Smooth muscle cell (in vitro differentiated cells): ENCODE data around the gene TIMP1. TPM values are rescaled to one million over a fixed set of nuclear protein-coding genes. Genes with fewer than 3 reads are reported as not detected.

Experiments used
- DNase-seq: peaks from one replicate; lab custom pipeline; 2025; ENCODE audit not compliant: unreplicated experiment; lab: John Stamatoyannopoulos, UW
- H2AFZ ChIP-seq: fragments of 200-600 bp; sonication (generic); 2 replicates; pipeline ENCODE4 v1.6.0; 2016; ENCODE audit warnings: antibody characterized with exemption, low read depth, mild to moderate bottlenecking
- H3F3A ChIP-seq: fragments of 200-600 bp; sonication (generic); 2 replicates; pipeline ENCODE4 v1.6.0; 2017; ENCODE audit warnings: antibody characterized with exemption, low read depth
- H3K27ac ChIP-seq: fragments of 200-600 bp; sonication (generic); 2 replicates; pipeline ENCODE4 v1.5.1; 2016; ENCODE audit warnings: low read depth, mild to moderate bottlenecking
- H3K27me3 ChIP-seq: fragments of 200-600 bp; sonication (generic); 2 replicates; pipeline ENCODE4 v1.6.1; 2016; ENCODE audit warnings: low read depth, mild to moderate bottlenecking
- H3K36me3 ChIP-seq: fragments of 200-600 bp; sonication (generic); 2 replicates; pipeline ENCODE4 v1.5.1; 2016; ENCODE audit warnings: low read depth
- H3K4me1 ChIP-seq: fragments of 200-600 bp; sonication (generic); 2 replicates; pipeline ENCODE4 v1.5.1; 2016; ENCODE audit warnings: low read depth
- H3K4me2 ChIP-seq: fragments of 200-600 bp; sonication (generic); 2 replicates; pipeline ENCODE4 v1.6.0; 2016; ENCODE audit warnings: mild to moderate bottlenecking
- H3K4me3 ChIP-seq: fragments of 200-600 bp; sonication (generic); 2 replicates; pipeline ENCODE4 v1.5.1; 2016; ENCODE audit warnings: mild to moderate bottlenecking
- H3K79me2 ChIP-seq: fragments of 200-600 bp; sonication (generic); 2 replicates; pipeline ENCODE4 v1.6.0; 2016; ENCODE audit warnings: low read depth, mild to moderate bottlenecking
- H3K9ac ChIP-seq: fragments of 200-600 bp; sonication (generic); 2 replicates; pipeline ENCODE4 v1.6.0; 2016; ENCODE audit warnings: low read depth
- H3K9me3 ChIP-seq: fragments of 200-600 bp; sonication (generic); replicated peaks from 2 replicates; pipeline ENCODE4 v1.5.1; 2016; ENCODE audit warnings: low read depth
- H4K20me1 ChIP-seq: fragments of 200-600 bp; sonication (generic); 2 replicates; pipeline ENCODE4 v1.6.0; 2016; ENCODE audit warnings: low read depth
- WGBS: methylation state at CpG from one replicate; pipeline ENCODE4 v1.1.7; 2016; ENCODE audit warnings: low lambda C conversion rate; 5-methylcytosine and 5-hydroxymethylcytosine counted together
- polyA plus RNA-seq: library from polyadenylated mRNA; unstranded; fragments of >200 nt; fragmentation: Nextera tagmentation; extraction: Ambion mirVana; gene quantifications from 2 replicates; pipeline ENCODE4 v1.2.1, GENCODE V29; 2016
- total RNA-seq: library from RNA; depleted of rRNA; stranded (reverse); fragments of >200 nt; gene quantifications from 2 replicates; pipeline ENCODE4 v1.2.3, GENCODE V29; 2014
- TF ChIP-seq, protein P1 (sequence below): fragments of 200-600 bp; sonication (generic); IDR thresholded peaks from 2 replicates; pipeline ENCODE4 v1.5.1; 2017; ENCODE audit warnings: borderline replicate concordance, mild to moderate bottlenecking, antibody characterized with exemption; ENCODE audit not compliant: insufficient read depth, poor library complexity, severe bottlenecking

TIMP1 gene
- total and polyA plus RNA-seq, 2 experiments from 2014 or later = 3,796 to 15,830 TPM

DNA sequence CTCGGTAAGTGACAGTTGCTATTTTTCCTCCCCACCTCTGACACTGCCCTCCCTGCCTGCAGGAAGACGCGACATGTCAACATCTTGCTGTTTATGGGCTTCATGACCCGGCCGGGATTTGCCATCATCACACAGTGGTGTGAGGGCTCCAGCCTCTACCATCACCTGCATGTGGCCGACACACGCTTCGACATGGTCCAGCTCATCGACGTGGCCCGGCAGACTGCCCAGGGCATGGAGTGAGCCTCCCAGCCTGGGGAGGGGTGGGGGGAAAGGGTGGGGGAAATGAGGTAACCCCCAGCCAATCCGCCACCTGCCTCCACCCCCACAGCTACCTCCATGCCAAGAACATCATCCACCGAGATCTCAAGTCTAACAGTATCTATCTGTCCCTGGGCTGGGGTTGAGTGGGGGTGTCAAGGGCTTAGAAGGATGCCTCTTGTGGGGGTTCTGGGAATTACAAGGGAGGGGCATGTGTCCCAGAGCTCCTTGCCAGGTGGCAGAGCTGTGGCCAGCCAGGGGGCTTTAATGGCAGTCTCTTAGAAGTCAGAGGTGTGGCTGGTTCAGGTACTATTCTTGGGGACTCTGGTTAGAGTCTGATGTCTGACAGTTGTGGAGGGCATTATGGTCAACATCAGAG, 13.5 kb upstream of the TIMP1 start:
- Histone ChIP-seq H3K79me2 (no peaks in the 10 kb centered on the region), H3K4me3 (no peak overlapping the region), H2AFZ (no peak overlapping the region), H3K27me3 (no peaks in the 10 kb centered on the region), H3F3A (no peaks in the 10 kb centered on the region), H3K27ac (no peak overlapping the region), H3K36me3 (no peaks in the 10 kb centered on the region), H3K9me3 (no peaks in the 10 kb centered on the region), H3K4me1 (no peaks in the 10 kb centered on the region), H4K20me1 (no peaks in the 10 kb centered on the region), H3K4me2 (no peak overlapping the region), H3K9ac (no peak overlapping the region)
- no peak for DNase-seq
- TF ChIP-seq, protein P1, sequence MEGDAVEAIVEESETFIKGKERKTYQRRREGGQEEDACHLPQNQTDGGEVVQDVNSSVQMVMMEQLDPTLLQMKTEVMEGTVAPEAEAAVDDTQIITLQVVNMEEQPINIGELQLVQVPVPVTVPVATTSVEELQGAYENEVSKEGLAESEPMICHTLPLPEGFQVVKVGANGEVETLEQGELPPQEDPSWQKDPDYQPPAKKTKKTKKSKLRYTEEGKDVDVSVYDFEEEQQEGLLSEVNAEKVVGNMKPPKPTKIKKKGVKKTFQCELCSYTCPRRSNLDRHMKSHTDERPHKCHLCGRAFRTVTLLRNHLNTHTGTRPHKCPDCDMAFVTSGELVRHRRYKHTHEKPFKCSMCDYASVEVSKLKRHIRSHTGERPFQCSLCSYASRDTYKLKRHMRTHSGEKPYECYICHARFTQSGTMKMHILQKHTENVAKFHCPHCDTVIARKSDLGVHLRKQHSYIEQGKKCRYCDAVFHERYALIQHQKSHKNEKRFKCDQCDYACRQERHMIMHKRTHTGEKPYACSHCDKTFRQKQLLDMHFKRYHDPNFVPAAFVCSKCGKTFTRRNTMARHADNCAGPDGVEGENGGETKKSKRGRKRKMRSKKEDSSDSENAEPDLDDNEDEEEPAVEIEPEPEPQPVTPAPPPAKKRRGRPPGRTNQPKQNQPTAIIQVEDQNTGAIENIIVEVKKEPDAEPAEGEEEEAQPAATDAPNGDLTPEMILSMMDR = peak; percentile 31
- 94% methylated on average over 13 of the region's 13 CpGs for WGBS

DNA sequence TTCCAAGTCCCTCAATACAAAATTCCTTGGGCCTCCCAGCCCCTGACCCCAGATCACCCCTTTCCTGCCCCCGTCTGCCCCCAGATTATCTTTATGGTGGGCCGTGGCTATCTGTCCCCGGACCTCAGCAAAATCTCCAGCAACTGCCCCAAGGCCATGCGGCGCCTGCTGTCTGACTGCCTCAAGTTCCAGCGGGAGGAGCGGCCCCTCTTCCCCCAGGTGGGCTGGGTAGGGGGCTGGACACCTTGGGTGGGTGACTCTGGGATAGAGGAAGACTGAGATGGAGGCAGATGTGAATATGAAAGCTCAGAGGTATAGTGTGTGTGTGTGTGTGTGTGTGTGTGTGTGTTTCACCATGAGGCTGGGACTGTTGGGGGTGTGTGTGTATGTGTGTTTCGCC, 11.4 kb upstream of the TIMP1 start:
- H3K4me3 ChIP-seq = no peak overlapping the region
- 94% methylated on average over 8 of the region's 8 CpGs for WGBS
- DNase-seq = no peak
- no peak overlapping the region for H3K4me2 ChIP-seq
- no peaks in the 10 kb centered on the region for H3K79me2 ChIP-seq
- no peak overlapping the region for H2AFZ ChIP-seq
- H3F3A ChIP-seq = no peaks in the 10 kb centered on the region
- TF ChIP-seq, protein P1 = no peak
- H3K9me3 ChIP-seq = no peaks in the 10 kb centered on the region
- H3K4me1 ChIP-seq = no peaks in the 10 kb centered on the region
- H3K36me3 ChIP-seq = no peaks in the 10 kb centered on the region
- H3K9ac ChIP-seq = no peak overlapping the region
- H3K27ac ChIP-seq = no peak overlapping the region
- no peaks in the 10 kb centered on the region for H3K27me3 ChIP-seq
- H4K20me1 ChIP-seq = no peaks in the 10 kb centered on the region

DNA sequence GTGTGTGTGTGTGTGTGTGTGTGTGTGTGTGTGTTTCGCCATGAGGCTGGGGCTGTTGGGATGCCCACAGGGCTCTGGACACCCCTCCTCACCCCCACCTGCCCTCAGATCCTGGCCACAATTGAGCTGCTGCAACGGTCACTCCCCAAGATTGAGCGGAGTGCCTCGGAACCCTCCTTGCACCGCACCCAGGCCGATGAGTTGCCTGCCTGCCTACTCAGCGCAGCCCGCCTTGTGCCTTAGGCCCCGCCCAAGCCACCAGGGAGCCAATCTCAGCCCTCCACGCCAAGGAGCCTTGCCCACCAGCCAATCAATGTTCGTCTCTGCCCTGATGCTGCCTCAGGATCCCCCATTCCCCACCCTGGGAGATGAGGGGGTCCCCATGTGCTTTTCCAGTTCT, 11.0 kb upstream of the TIMP1 start:
- Histone ChIP-seq H3K36me3 (no peaks in the 10 kb centered on the region), H3K4me3 (no peak overlapping the region), H3K4me1 (no peaks in the 10 kb centered on the region), H3K9me3 (no peaks in the 10 kb centered on the region), H3K4me2 (no peak overlapping the region), H3F3A (no peaks in the 10 kb centered on the region), H3K79me2 (no peaks in the 10 kb centered on the region), H3K9ac (no peak overlapping the region), H3K27ac (no peak overlapping the region), H3K27me3 (no peaks in the 10 kb centered on the region), H2AFZ (no peak overlapping the region), H4K20me1 (no peaks in the 10 kb centered on the region)
- TF ChIP-seq, protein P1 = no peak
- 86% methylated on average over 7 of the region's 11 CpGs for WGBS
- DNase-seq = no peak

DNA sequence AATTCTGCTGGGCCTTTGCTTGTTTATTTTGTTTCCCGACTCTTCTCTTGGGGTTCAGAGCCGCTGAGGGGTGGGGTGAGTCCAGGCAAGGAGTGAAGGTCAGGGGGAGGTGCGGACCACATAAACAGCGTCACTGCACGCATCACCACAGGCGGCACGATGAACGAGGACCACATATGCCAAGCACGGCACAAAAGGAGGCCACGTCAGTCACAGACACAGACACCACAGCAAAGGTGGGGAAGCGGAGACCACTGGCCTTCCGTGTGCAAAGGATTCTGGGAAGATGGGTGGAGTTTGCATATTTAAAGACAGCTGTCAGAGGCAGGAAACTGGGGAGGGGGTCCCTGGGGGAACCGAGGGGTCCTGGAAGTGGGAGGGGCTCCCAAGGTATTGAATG, 10.3 kb upstream of the TIMP1 start:
- no peaks in the 10 kb centered on the region for H3F3A ChIP-seq
- no peaks in the 10 kb centered on the region for H3K27me3 ChIP-seq
- H3K9me3 ChIP-seq = no peaks in the 10 kb centered on the region
- no peak overlapping the region for H2AFZ ChIP-seq
- no peaks in the 10 kb centered on the region for H3K4me1 ChIP-seq
- H3K27ac ChIP-seq = no peak overlapping the region
- no peak overlapping the region for H3K9ac ChIP-seq
- no peak for DNase-seq
- no peaks in the 10 kb centered on the region for H3K36me3 ChIP-seq
- H3K4me3 ChIP-seq = no peak overlapping the region
- TF ChIP-seq, protein P1 = no peak
- no peaks in the 10 kb centered on the region for H3K79me2 ChIP-seq
- H3K4me2 ChIP-seq = no peak overlapping the region
- no peaks in the 10 kb centered on the region for H4K20me1 ChIP-seq
- 92% methylated on average over 13 of the region's 13 CpGs for WGBS
